DND-41 (cell line): ENCODE results near the gene SORBS1.

Source experiments
- ATAC-seq: fragments of 200-7000 bp; cut with Tn5 transposase; 3 replicates; pipeline ENCODE4 v1.9.1; 2021; ENCODE audit warnings: low read depth; ENCODE audit not compliant: insufficient read depth
- DNase-seq: peaks from one replicate; pipeline ENCODE4 v3.0.0-alpha.2; 2020
- H2AFZ ChIP-seq: 2 replicates; pipeline ENCODE4 v1.6.0; 2012; ENCODE audit warnings: low read depth, low read length
- H3K27ac ChIP-seq: 2 replicates; pipeline ENCODE4 v1.5.1; 2012; ENCODE audit warnings: low read length, inconsistent platforms
- H3K27me3 ChIP-seq: fragments of 200-600 bp; sonication (generic); 2 replicates; pipeline ENCODE4 v1.6.0; 2012; ENCODE audit warnings: low read length, mild to moderate bottlenecking, inconsistent platforms; ENCODE audit not compliant: insufficient read depth, poor library complexity
- H3K36me3 ChIP-seq: 2 replicates; pipeline ENCODE4 v1.5.1; 2012; ENCODE audit warnings: low read length, inconsistent platforms; ENCODE audit not compliant: insufficient read depth
- H3K4me1 ChIP-seq: 2 replicates; pipeline ENCODE4 v1.5.1; 2012; ENCODE audit warnings: mild to moderate bottlenecking, low read length; ENCODE audit not compliant: insufficient read depth
- H3K4me2 ChIP-seq: 2 replicates; pipeline ENCODE4 v1.6.0; 2012; ENCODE audit warnings: mild to moderate bottlenecking, moderate library complexity, low read length, inconsistent platforms; ENCODE audit not compliant: insufficient read depth
- H3K4me3 ChIP-seq, 2 experiments: fragments of 200-600 bp in 1 of 2; shearing (Covaris generic) in 1 of 2; 2 replicates each; pipeline ENCODE4 v1.5.1; 2012 to 2016; ENCODE audit warnings: inconsistent platforms in 2 of 2, low read length in 2 of 2, mild to moderate bottlenecking in 2 of 2, low read depth in 1 of 2, moderate library complexity in 1 of 2
- H3K79me2 ChIP-seq: 2 replicates; pipeline ENCODE4 v1.6.0; 2012; ENCODE audit warnings: low read length, inconsistent platforms; ENCODE audit not compliant: insufficient read depth
- H3K9ac ChIP-seq: 2 replicates; pipeline ENCODE4 v1.6.0; 2012; ENCODE audit warnings: low read depth, mild to moderate bottlenecking, inconsistent platforms, low read length, moderate library complexity
- H3K9me3 ChIP-seq: 2 replicates; pipeline ENCODE4 v1.5.1; 2012; ENCODE audit warnings: low read length, moderate library complexity, mild to moderate bottlenecking, inconsistent platforms; ENCODE audit not compliant: insufficient read depth, severe bottlenecking
- H4K20me1 ChIP-seq: 2 replicates; pipeline ENCODE4 v1.6.0; 2012; ENCODE audit warnings: low read length; ENCODE audit not compliant: insufficient read depth
- EZH2 ChIP-seq: IDR thresholded peaks from 3 replicates; pipeline ENCODE4 v1.6.1; 2012; ENCODE audit warnings: borderline replicate concordance, low read depth, mild to moderate bottlenecking, moderate library complexity, low read length, inconsistent platforms; ENCODE audit not compliant: severe bottlenecking
- TF ChIP-seq, protein P1 (sequence below): IDR thresholded peaks from 2 replicates; pipeline ENCODE4 v1.5.1; 2012; ENCODE audit warnings: borderline replicate concordance, low read length, moderate library complexity, mild to moderate bottlenecking; ENCODE audit not compliant: poor library complexity, severe bottlenecking; ENCODE audit errors: extremely low read depth

Gene SORBS1

DNA sequence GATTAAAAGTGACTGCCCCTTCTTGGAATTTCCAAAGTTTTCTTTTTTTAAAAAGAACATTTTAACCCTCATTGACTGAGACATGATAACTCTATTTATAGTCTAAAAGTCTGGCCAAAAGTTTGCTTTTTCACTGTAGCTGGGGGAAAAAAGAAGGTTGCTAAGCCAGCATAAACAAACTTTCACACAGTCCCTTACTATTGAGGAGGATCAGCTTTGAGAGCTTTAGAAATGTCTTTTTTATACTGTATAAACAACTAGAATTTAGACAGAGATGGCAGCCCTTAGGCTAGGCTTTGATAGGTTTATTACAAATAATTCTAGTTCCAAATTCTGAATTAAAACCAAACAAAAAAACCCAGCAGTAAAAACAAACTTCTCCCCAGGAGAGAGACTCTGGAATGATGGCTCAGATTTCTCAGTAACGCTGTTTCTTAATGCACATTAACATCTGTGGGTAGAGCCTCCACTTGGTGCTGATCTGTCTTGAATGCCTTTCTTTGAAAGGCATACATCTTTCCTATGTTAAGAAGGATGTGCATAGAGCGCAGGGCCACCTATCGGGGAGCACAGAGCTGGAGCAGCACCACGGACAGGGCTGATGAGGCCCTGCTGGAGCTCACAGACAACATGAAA lies 169.5 kb downstream of the SORBS1 start:
- ATAC-seq (peak; percentile 82; the same call in 2 of the 3 replicates), DNase-seq (peak; percentile 51)
- Histone ChIP-seq H3K4me1 (no peaks in the 10 kb centered on the region), H3K27me3 (no peaks in the 10 kb centered on the region), H2AFZ (no peak overlapping the region), H3K9me3 (no peaks in the 10 kb centered on the region), H3K4me3 (no peak overlapping the region), H3K79me2 (no peaks in the 10 kb centered on the region), H4K20me1 (no peaks in the 10 kb centered on the region; the same call in 1 of the 2 replicates), H3K9ac (no peak overlapping the region), H3K4me2 (no peak overlapping the region), H3K27ac (no peak overlapping the region), H3K36me3 (no peaks in the 10 kb centered on the region)
- no peak for TF ChIP-seq EZH2
- TF ChIP-seq, protein P1, sequence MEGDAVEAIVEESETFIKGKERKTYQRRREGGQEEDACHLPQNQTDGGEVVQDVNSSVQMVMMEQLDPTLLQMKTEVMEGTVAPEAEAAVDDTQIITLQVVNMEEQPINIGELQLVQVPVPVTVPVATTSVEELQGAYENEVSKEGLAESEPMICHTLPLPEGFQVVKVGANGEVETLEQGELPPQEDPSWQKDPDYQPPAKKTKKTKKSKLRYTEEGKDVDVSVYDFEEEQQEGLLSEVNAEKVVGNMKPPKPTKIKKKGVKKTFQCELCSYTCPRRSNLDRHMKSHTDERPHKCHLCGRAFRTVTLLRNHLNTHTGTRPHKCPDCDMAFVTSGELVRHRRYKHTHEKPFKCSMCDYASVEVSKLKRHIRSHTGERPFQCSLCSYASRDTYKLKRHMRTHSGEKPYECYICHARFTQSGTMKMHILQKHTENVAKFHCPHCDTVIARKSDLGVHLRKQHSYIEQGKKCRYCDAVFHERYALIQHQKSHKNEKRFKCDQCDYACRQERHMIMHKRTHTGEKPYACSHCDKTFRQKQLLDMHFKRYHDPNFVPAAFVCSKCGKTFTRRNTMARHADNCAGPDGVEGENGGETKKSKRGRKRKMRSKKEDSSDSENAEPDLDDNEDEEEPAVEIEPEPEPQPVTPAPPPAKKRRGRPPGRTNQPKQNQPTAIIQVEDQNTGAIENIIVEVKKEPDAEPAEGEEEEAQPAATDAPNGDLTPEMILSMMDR = peak; percentile 6

DNA sequence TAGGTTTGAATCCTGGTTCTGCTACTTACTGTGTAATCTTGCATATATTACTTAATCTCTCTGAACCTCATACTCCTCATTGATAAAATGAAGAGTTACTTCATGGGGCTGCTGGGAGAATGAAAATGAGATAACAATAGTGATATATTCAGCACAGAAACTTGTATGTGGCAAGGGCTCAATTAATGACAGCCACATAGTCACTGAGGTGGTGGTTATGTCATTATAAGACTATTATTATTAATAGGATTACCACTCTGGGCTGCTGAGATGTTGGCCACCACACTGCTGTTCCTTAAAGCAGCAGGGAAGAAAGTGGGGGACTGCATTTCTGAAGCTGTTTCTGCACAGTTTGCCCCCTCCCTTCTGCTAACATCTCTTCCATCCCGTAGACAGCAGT lies 170.0 kb downstream of the SORBS1 start:
- H3K36me3 ChIP-seq = no peaks in the 10 kb centered on the region
- H3K27me3 ChIP-seq = no peaks in the 10 kb centered on the region
- H3K4me2 ChIP-seq = no peak overlapping the region
- H3K9ac ChIP-seq = no peak overlapping the region
- TF ChIP-seq, protein P1 = no peak
- no peak for TF ChIP-seq EZH2
- H3K79me2 ChIP-seq = no peaks in the 10 kb centered on the region
- H2AFZ ChIP-seq = no peak overlapping the region
- no peaks in the 10 kb centered on the region for H3K9me3 ChIP-seq
- H3K4me1 ChIP-seq = no peaks in the 10 kb centered on the region
- H4K20me1 ChIP-seq = no peaks in the 10 kb centered on the region; the same call in 1 of the 2 replicates
- no peak for DNase-seq
- H3K27ac ChIP-seq = no peak overlapping the region
- no peak for ATAC-seq
- H3K4me3 ChIP-seq = no peak overlapping the region

DNA sequence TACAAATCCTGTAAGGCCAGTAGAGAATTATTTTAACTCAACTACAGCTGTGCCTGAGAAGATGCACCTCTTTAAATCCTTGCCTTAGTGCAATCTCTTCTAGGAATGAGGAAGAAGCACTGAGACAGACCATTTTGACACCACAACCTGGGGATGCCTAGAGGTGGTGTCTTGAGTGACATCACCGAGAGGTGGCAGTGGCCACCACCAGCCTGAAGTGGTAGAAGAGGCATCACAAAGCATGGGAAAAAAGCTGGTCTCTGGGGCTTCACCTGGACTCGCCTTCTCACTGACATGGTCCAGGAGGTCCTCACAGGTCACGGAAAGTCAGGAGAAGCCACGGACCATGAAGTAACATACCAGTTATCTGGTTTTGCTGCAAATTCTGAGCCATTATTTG lies 171.2 kb downstream of the SORBS1 start:
- Histone ChIP-seq H3K79me2 (no peaks in the 10 kb centered on the region), H3K4me2 (no peak overlapping the region), H3K36me3 (no peaks in the 10 kb centered on the region), H3K9me3 (no peaks in the 10 kb centered on the region), H3K4me3 (no peak overlapping the region), H2AFZ (no peak overlapping the region), H3K9ac (no peak overlapping the region), H4K20me1 (no peaks in the 10 kb centered on the region; the same call in 1 of the 2 replicates), H3K27me3 (peaks cover 10% of the 10 kb centered on the region), H3K4me1 (no peaks in the 10 kb centered on the region), H3K27ac (no peak overlapping the region)
- no peak for DNase-seq
- ATAC-seq = no peak
- no peak for TF ChIP-seq EZH2
- TF ChIP-seq, protein P1 = no peak
